Uterus (tissue), 2 donors: ENCODE results near the gene MAMDC2.

Experiments
- CTCF ChIP-seq, 4 experiments: fragments of 200-600 bp in 2 of 4; fragments of 450-650 bp in 2 of 4; sonication (generic) in 2 of 4; IDR thresholded peaks; one replicate each; pipeline ENCODE4 v1.5.1; 2016 to 2019; ENCODE audit warnings: antibody characterized with exemption in 4 of 4, mild to moderate bottlenecking in 2 of 4, moderate library complexity in 1 of 4
- POLR2A ChIP-seq, 2 donors: fragments of 450-650 bp; IDR thresholded peaks; one replicate each; pipeline ENCODE4 v1.6.1; 2016; ENCODE audit warnings: antibody characterized with exemption in 2 of 2, mild to moderate bottlenecking in 1 of 2, moderate library complexity in 1 of 2

GRCh38 chr9:70123695-70124094 is 80.0 kb downstream of the MAMDC2 start:
- TF ChIP-seq CTCF (IDR thresholded peaks at IDR 0.05) (no peak), POLR2A (IDR thresholded peaks at IDR 0.05) (no peak)
